Measurements from ENCODE around the gene RPS6KA4. TPM values are rescaled to one million over a fixed set of nuclear protein-coding genes. Genes with fewer than 3 reads are reported as not detected.

The RPS6KA4 gene
- total and polyA plus RNA-seq, 7 experiments from 2014 or later: 4.6 to 35.7 (median 26.3) TPM

GRCh38 chr11:64333556-64333955, 25.4 kb upstream of the RPS6KA4 start:
- no peak overlapping the region for H3K27ac ChIP-seq (ENCODE audit: low read depth, low read length)
- ATAC-seq: no peak
- no peaks in the 10 kb centered on the region for H3K27me3 ChIP-seq (ENCODE audit: control insufficient read depth in 2 of 2, insufficient read depth in 2 of 2, low read length in 2 of 2)
- ChIA-PET POLR2A (interaction anchor here (1.2 to 2.0 kb wide), 2 partner anchors 10 to 49 kb away, joined by 5 read pairs; partner anchors contain the start of gene BAD), CTCF (no interaction called here)
- H3K27ac Mint-ChIP-seq: no peak overlapping the region
- H3K27me3 Mint-ChIP-seq: no peaks in the 10 kb centered on the region
- H3K9me3 Mint-ChIP-seq: no peaks in the 10 kb centered on the region
- peaks cover 0 to 10% (median 8%) of the 10 kb centered on the region in 5 donors for H3K36me3 Mint-ChIP-seq
- H3K9me3 ChIP-seq (ENCODE audit: control insufficient read depth in 2 of 3, low read length in 3 of 3): no peaks in the 10 kb centered on the region
- peaks cover 4 to 8% of the 10 kb centered on the region in 2 donors for H3K4me1 ChIP-seq (ENCODE audit: control insufficient read depth in 2 of 2, insufficient read depth in 2 of 2, low read length in 2 of 2)
- intact Hi-C loops (cut with micrococcal nuclease): no loop called here
- no peak for DNase-seq
- no peak overlapping the region for H3K4me3 Mint-ChIP-seq
- H3K36me3 ChIP-seq (ENCODE audit: control insufficient read depth in 2 of 3, insufficient read depth in 3 of 3, low read length in 3 of 3): peaks cover 0 to 11% (median 4%) of the 10 kb centered on the region in 3 experiments
- peaks cover 0 to 26% (median 12%) of the 10 kb centered on the region in 7 donors for H3K4me1 Mint-ChIP-seq
- H3K4me3 ChIP-seq (ENCODE audit: low read length): no peak overlapping the region

GRCh38 chr11:64334764-64335735, 23.9 kb upstream of the RPS6KA4 start:
- peak; percentile 50 for ATAC-seq
- DNase-seq: peak in 1 of 9 donors; percentile 46
- intact Hi-C loops (cut with micrococcal nuclease): no loop called here
- Mint-ChIP-seq H3K4me3 (no peak overlapping the region), H3K36me3 (peaks cover 0 to 10% (median 8%) of the 10 kb centered on the region in 5 donors), H3K9me3 (no peaks in the 10 kb centered on the region), H3K27ac (peak overlapping the region in 2 of 9 donors; percentile 62 to 65), H3K27me3 (no peaks in the 10 kb centered on the region), H3K4me1 (peaks cover 12 to 39% (median 24%) of the 10 kb centered on the region in 7 donors)
- H3K27me3 ChIP-seq (ENCODE audit: control insufficient read depth in 2 of 2, insufficient read depth in 2 of 2, low read length in 2 of 2): no peaks in the 10 kb centered on the region
- H3K9me3 ChIP-seq (ENCODE audit: control insufficient read depth in 2 of 3, low read length in 3 of 3): no peaks in the 10 kb centered on the region
- peaks cover 0 to 11% (median 4%) of the 10 kb centered on the region in 3 experiments for H3K36me3 ChIP-seq (ENCODE audit: control insufficient read depth in 2 of 3, insufficient read depth in 3 of 3, low read length in 3 of 3)
- CTCF ChIA-PET: interaction anchor here (0.6 kb wide), 1 partner anchor 20 kb away, joined by 3 read pairs; no protein-coding TSS in a partner anchor
- peaks cover 13 to 21% of the 10 kb centered on the region in 2 donors for H3K4me1 ChIP-seq (ENCODE audit: control insufficient read depth in 2 of 2, insufficient read depth in 2 of 2, low read length in 2 of 2)
- no peak overlapping the region for H3K4me3 ChIP-seq (ENCODE audit: low read length)
- POLR2A ChIA-PET: interaction anchor here (0.6 kb wide), 1 partner anchor 130 kb away, joined by 5 read pairs; no protein-coding TSS in a partner anchor
- H3K27ac ChIP-seq (ENCODE audit: low read depth, low read length): no peak overlapping the region

- ChIA-PET POLR2A (interaction anchor here (0.7 to 2.5 kb wide), 2 partner anchors 20 to 120 kb away, joined by 4 to 15 read pairs; partner anchors contain the start of genes PRDX5 and TRMT112), CTCF (interaction anchor here (0.6 to 1.5 kb wide), 5 partner anchors 13 to 351 kb away, joined by 3 to 5 read pairs (median 3); partner anchors contain the start of gene TRMT112)
- H3K36me3 Mint-ChIP-seq: peaks cover 0 to 12% (median 9%) of the 10 kb centered on the region in 5 donors
- Histone ChIP-seq H3K4me1 (ENCODE audit: control insufficient read depth in 2 of 2, insufficient read depth in 2 of 2, low read length in 2 of 2) (peaks cover 29 to 30% of the 10 kb centered on the region in 2 donors), H3K4me3 (ENCODE audit: low read length) (no peak overlapping the region), H3K36me3 (ENCODE audit: control insufficient read depth in 2 of 3, insufficient read depth in 3 of 3, low read length in 3 of 3) (peaks cover 0 to 11% (median 4%) of the 10 kb centered on the region in 3 experiments), H3K9me3 (ENCODE audit: control insufficient read depth in 2 of 3, low read length in 3 of 3) (no peaks in the 10 kb centered on the region), H3K27me3 (ENCODE audit: control insufficient read depth in 2 of 2, insufficient read depth in 2 of 2, low read length in 2 of 2) (no peaks in the 10 kb centered on the region), H3K27ac (ENCODE audit: low read depth, low read length) (no peak overlapping the region)
- H3K27ac Mint-ChIP-seq: peak overlapping the region in 7 of 9 donors; percentile 14 to 78 (median 54)
- intact Hi-C loops (cut with micrococcal nuclease): no loop called here
- H3K27me3 Mint-ChIP-seq: peaks cover 0 to 2% (median 0%) of the 10 kb centered on the region in 5 donors
- peaks cover 17 to 46% (median 26%) of the 10 kb centered on the region in 7 donors for H3K4me1 Mint-ChIP-seq
- ATAC-seq (no peak), DNase-seq (no peak)
- H3K4me3 Mint-ChIP-seq: peak overlapping the region in 2 of 10 donors; percentile 32 to 54
- no peaks in the 10 kb centered on the region for H3K9me3 Mint-ChIP-seq
Measured at GRCh38 chr11:64337538-64338249, 21.3 kb upstream of the RPS6KA4 start.

- Histone ChIP-seq H3K9me3 (ENCODE audit: control insufficient read depth in 2 of 3, low read length in 3 of 3) (no peaks in the 10 kb centered on the region), H3K4me3 (ENCODE audit: low read length) (no peak overlapping the region), H3K36me3 (ENCODE audit: control insufficient read depth in 2 of 3, insufficient read depth in 3 of 3, low read length in 3 of 3) (peaks cover 0 to 20% (median 4%) of the 10 kb centered on the region in 3 experiments), H3K27me3 (ENCODE audit: control insufficient read depth in 2 of 2, insufficient read depth in 2 of 2, low read length in 2 of 2) (no peaks in the 10 kb centered on the region), H3K4me1 (ENCODE audit: control insufficient read depth in 2 of 2, insufficient read depth in 2 of 2, low read length in 2 of 2) (peaks cover 29 to 30% of the 10 kb centered on the region in 2 donors), H3K27ac (ENCODE audit: low read depth, low read length) (peak overlapping the region; percentile 89)
- CTCF ChIA-PET: interaction anchor here (1.1 to 1.3 kb wide), 2 partner anchors 22 to 34 kb away, joined by 3 read pairs; no protein-coding TSS in a partner anchor
- DNase-seq (no peak), ATAC-seq (no peak)
- peaks cover 17 to 49% (median 26%) of the 10 kb centered on the region in 7 donors for H3K4me1 Mint-ChIP-seq
- peak overlapping the region; percentile 81 to 91 (median 88) for H3K4me3 Mint-ChIP-seq
- no peaks in the 10 kb centered on the region for H3K9me3 Mint-ChIP-seq
- POLR2A ChIA-PET: interaction anchor here (1.0 to 3.3 kb wide), 3 partner anchors 10 to 132 kb away, joined by 3 to 15 read pairs (median 12); partner anchors contain the start of genes FERMT3, PRDX5 and TRMT112
- intact Hi-C loops (cut with micrococcal nuclease): no loop called here
- peak overlapping the region; percentile 88 to 98 (median 94) for H3K27ac Mint-ChIP-seq
- peaks cover 0 to 11% (median 9%) of the 10 kb centered on the region in 5 donors for H3K36me3 Mint-ChIP-seq
- peaks cover 0 to 2% (median 0%) of the 10 kb centered on the region in 5 donors for H3K27me3 Mint-ChIP-seq
Measured at GRCh38 chr11:64338716-64339115, 20.2 kb upstream of the RPS6KA4 start.

GRCh38 chr11:64339286-64339685, 19.7 kb upstream of the RPS6KA4 start:
- Histone ChIP-seq H3K36me3 (ENCODE audit: control insufficient read depth in 2 of 3, insufficient read depth in 3 of 3, low read length in 3 of 3) (peaks cover 0 to 25% (median 9%) of the 10 kb centered on the region in 3 experiments), H3K9me3 (ENCODE audit: control insufficient read depth in 2 of 3, low read length in 3 of 3) (no peaks in the 10 kb centered on the region), H3K4me3 (ENCODE audit: low read length) (peak overlapping the region; percentile 73), H3K4me1 (ENCODE audit: control insufficient read depth in 2 of 2, insufficient read depth in 2 of 2, low read length in 2 of 2) (peaks cover 29 to 30% of the 10 kb centered on the region in 2 donors), H3K27ac (ENCODE audit: low read depth, low read length) (peak overlapping the region; percentile 89), H3K27me3 (ENCODE audit: control insufficient read depth in 2 of 2, insufficient read depth in 2 of 2, low read length in 2 of 2) (no peaks in the 10 kb centered on the region)
- ATAC-seq: no peak
- Mint-ChIP-seq H3K4me3 (peak overlapping the region; percentile 81 to 91 (median 88)), H3K27me3 (peaks cover 0 to 2% (median 0%) of the 10 kb centered on the region in 5 donors), H3K9me3 (no peaks in the 10 kb centered on the region), H3K27ac (peak overlapping the region; percentile 88 to 98 (median 94)), H3K4me1 (peaks cover 17 to 49% (median 26%) of the 10 kb centered on the region in 7 donors), H3K36me3 (peaks cover 0 to 10% (median 9%) of the 10 kb centered on the region in 5 donors)
- ChIA-PET POLR2A (interaction anchor here (0.7 to 3.6 kb wide), 8 partner anchors 10 to 404 kb away, joined by 3 to 38 read pairs (median 4); partner anchors contain the start of genes FERMT3, PRDX5, RASGRP2 and TRMT112), CTCF (interaction anchor here (1.1 to 1.3 kb wide), 2 partner anchors 22 to 34 kb away, joined by 3 read pairs; no protein-coding TSS in a partner anchor)
- intact Hi-C loops (cut with micrococcal nuclease): no loop called here
- no peak for DNase-seq

All from naive thymus-derived CD4-positive, alpha-beta T cell (primary cell).